ENCODE results near the gene CLASP1.
"Not testable (repeated sequence)": the region's sequence is repeated elsewhere in the genome, so short reads cannot be mapped to it uniquely, and the experiment has no call there.

The CLASP1 gene

GRCh38 chr2:121363632-121364420 is 285.4 kb downstream of the CLASP1 start:
- FAIRE-seq, result no peak

GRCh38 chr2:121362774-121363173 is 286.5 kb downstream of the CLASP1 start:
- FAIRE-seq, result no peak

- FAIRE-seq, result no peak
These were observed 287.0 kb downstream of the CLASP1 start for GRCh38 chr2:121362226-121362625.

- no peak for FAIRE-seq
These were observed 288.5 kb downstream of the CLASP1 start for GRCh38 chr2:121360566-121361300.

- no peak for FAIRE-seq
These were observed 289.3 kb downstream of the CLASP1 start for GRCh38 chr2:121359716-121360565.

- no peak for FAIRE-seq
These were observed 290.1 kb downstream of the CLASP1 start for GRCh38 chr2:121359170-121359569.

GRCh38 chr2:121358291-121358690 is 291.0 kb downstream of the CLASP1 start:
- no peak for FAIRE-seq

GRCh38 chr2:121356058-121356640 is 293.1 kb downstream of the CLASP1 start:
- FAIRE-seq, result peak; percentile 74

- no peak for FAIRE-seq
These were observed 293.8 kb downstream of the CLASP1 start for GRCh38 chr2:121355488-121355887.

- FAIRE-seq, result no peak
These were observed 297.5 kb downstream of the CLASP1 start for GRCh38 chr2:121351521-121352318.

- FAIRE-seq, result no peak
These were observed 298.4 kb downstream of the CLASP1 start for GRCh38 chr2:121350890-121351289.

GRCh38 chr2:121350402-121350775 is 298.9 kb downstream of the CLASP1 start:
- no peak for FAIRE-seq

GRCh38 chr2:121349721-121350401 is 299.4 kb downstream of the CLASP1 start:
- no peak for FAIRE-seq

- no peak for FAIRE-seq
These were observed 301.0 kb downstream of the CLASP1 start for GRCh38 chr2:121348128-121348740.

GRCh38 chr2:121346859-121347258 is 302.4 kb downstream of the CLASP1 start:
- no peak for FAIRE-seq

GRCh38 chr2:121346407-121346806 is 302.9 kb downstream of the CLASP1 start:
- FAIRE-seq, result no peak

GRCh38 chr2:121345887-121346286 is 303.4 kb downstream of the CLASP1 start:
- FAIRE-seq, result no peak

- no peak for FAIRE-seq
These were observed 304.2 kb downstream of the CLASP1 start for GRCh38 chr2:121345101-121345500.

GRCh38 chr2:121343828-121344399 is 305.3 kb downstream of the CLASP1 start:
- not testable (repeated sequence) for FAIRE-seq

GRCh38 chr2:121343191-121343590 is 306.1 kb downstream of the CLASP1 start:
- FAIRE-seq, result no peak

GRCh38 chr2:121342751-121343150 is 306.5 kb downstream of the CLASP1 start:
- FAIRE-seq, result no peak
